ENCODE measurements around the gene PPIL4. TPM values are rescaled to one million over a fixed set of nuclear protein-coding genes. Genes with fewer than 3 reads are reported as not detected.
A peak's percentile ranks its signal among the peaks of the same experiment; 100 is the strongest.
"Not testable (repeated sequence)": the region's sequence is repeated elsewhere in the genome, so short reads cannot be mapped to it uniquely, and the experiment has no call there.

The PPIL4 gene
- total RNA-seq, 1 donor from 2014 or later, result 20.4 TPM

GRCh38 chr6:149462712-149463111 lies 83.1 kb downstream of the PPIL4 start:
- intact Hi-C loops (cut with micrococcal nuclease), result not testable (repeated sequence)

GRCh38 chr6:149461670-149462069 lies 84.2 kb downstream of the PPIL4 start:
- peaks cover 47% of the 10 kb centered on the region for H3K36me3 Mint-ChIP-seq (ENCODE audit: low read depth)
- peaks cover 18% of the 10 kb centered on the region for H3K4me1 Mint-ChIP-seq (ENCODE audit: low read depth)
- no peak overlapping the region for H3K27ac Mint-ChIP-seq
- no peaks in the 10 kb centered on the region for H3K9me3 Mint-ChIP-seq
- H3K4me3 Mint-ChIP-seq (ENCODE audit: low read depth), result no peak overlapping the region
- H3K27me3 Mint-ChIP-seq (ENCODE audit: low read depth), result no peaks in the 10 kb centered on the region
- intact Hi-C loops (cut with micrococcal nuclease), result no loop called here
- DNase-seq (ENCODE audit: low spot score), result no peak

More at GRCh38 chr6:149462712-149463111, 83.1 kb downstream of the PPIL4 start:
- not testable (repeated sequence) for H3K27ac Mint-ChIP-seq; DNase-seq (ENCODE audit: low spot score); H3K27me3 Mint-ChIP-seq (ENCODE audit: low read depth); H3K9me3 Mint-ChIP-seq; H3K4me3 Mint-ChIP-seq (ENCODE audit: low read depth)
- Mint-ChIP-seq H3K4me1 (ENCODE audit: low read depth) (peaks cover 18% of the 10 kb centered on the region), H3K36me3 (ENCODE audit: low read depth) (peaks cover 40% of the 10 kb centered on the region)

- intact Hi-C loops (cut with micrococcal nuclease); H3K4me3 Mint-ChIP-seq (ENCODE audit: low read depth); H3K27me3 Mint-ChIP-seq (ENCODE audit: low read depth); DNase-seq (ENCODE audit: low spot score); H3K27ac Mint-ChIP-seq; H3K9me3 Mint-ChIP-seq: not testable (repeated sequence)
- peaks cover 18% of the 10 kb centered on the region for H3K4me1 Mint-ChIP-seq (ENCODE audit: low read depth)
- peaks cover 47% of the 10 kb centered on the region for H3K36me3 Mint-ChIP-seq (ENCODE audit: low read depth)
These were observed 85.6 kb downstream of the PPIL4 start for GRCh38 chr6:149460249-149460648.

GRCh38 chr6:149459761-149460160 lies 86.1 kb downstream of the PPIL4 start:
- Mint-ChIP-seq H3K4me3 (ENCODE audit: low read depth) (no peak overlapping the region), H3K27ac (no peak overlapping the region), H3K4me1 (ENCODE audit: low read depth) (peaks cover 18% of the 10 kb centered on the region), H3K9me3 (no peaks in the 10 kb centered on the region), H3K27me3 (ENCODE audit: low read depth) (no peaks in the 10 kb centered on the region), H3K36me3 (ENCODE audit: low read depth) (peaks cover 47% of the 10 kb centered on the region)
- intact Hi-C loops (cut with micrococcal nuclease), result no loop called here
- DNase-seq (ENCODE audit: low spot score), result no peak

GRCh38 chr6:149458806-149459205 lies 87.0 kb downstream of the PPIL4 start:
- H3K4me3 Mint-ChIP-seq (ENCODE audit: low read depth), result no peak overlapping the region
- H3K36me3 Mint-ChIP-seq (ENCODE audit: low read depth), result peaks cover 42% of the 10 kb centered on the region
- intact Hi-C loops (cut with micrococcal nuclease), result no loop called here
- no peak for DNase-seq (ENCODE audit: low spot score)
- H3K4me1 Mint-ChIP-seq (ENCODE audit: low read depth), result peaks cover 12% of the 10 kb centered on the region
- H3K27ac Mint-ChIP-seq, result peak overlapping the region; percentile 70
- no peaks in the 10 kb centered on the region for H3K9me3 Mint-ChIP-seq
- no peaks in the 10 kb centered on the region for H3K27me3 Mint-ChIP-seq (ENCODE audit: low read depth)

- no peak overlapping the region for H3K4me3 Mint-ChIP-seq (ENCODE audit: low read depth)
- DNase-seq (ENCODE audit: low spot score), result no peak
- intact Hi-C loops (cut with micrococcal nuclease), result no loop called here
- no peaks in the 10 kb centered on the region for H3K9me3 Mint-ChIP-seq
- no peaks in the 10 kb centered on the region for H3K27me3 Mint-ChIP-seq (ENCODE audit: low read depth)
- H3K36me3 Mint-ChIP-seq (ENCODE audit: low read depth), result peaks cover 42% of the 10 kb centered on the region
- no peak overlapping the region for H3K27ac Mint-ChIP-seq
- peaks cover 11% of the 10 kb centered on the region for H3K4me1 Mint-ChIP-seq (ENCODE audit: low read depth)
These were observed 87.6 kb downstream of the PPIL4 start for GRCh38 chr6:149458196-149458595.

GRCh38 chr6:149457316-149457884 lies 88.4 kb downstream of the PPIL4 start:
- no peaks in the 10 kb centered on the region for H3K27me3 Mint-ChIP-seq (ENCODE audit: low read depth)
- no peaks in the 10 kb centered on the region for H3K9me3 Mint-ChIP-seq
- no peak overlapping the region for H3K27ac Mint-ChIP-seq
- H3K4me3 Mint-ChIP-seq (ENCODE audit: low read depth), result no peak overlapping the region
- DNase-seq (ENCODE audit: low spot score), result no peak
- intact Hi-C loops (cut with micrococcal nuclease), result no loop called here
- peaks cover 40% of the 10 kb centered on the region for H3K36me3 Mint-ChIP-seq (ENCODE audit: low read depth)
- peaks cover 11% of the 10 kb centered on the region for H3K4me1 Mint-ChIP-seq (ENCODE audit: low read depth)

- Mint-ChIP-seq H3K27ac (no peak overlapping the region), H3K27me3 (ENCODE audit: low read depth) (no peaks in the 10 kb centered on the region), H3K9me3 (no peaks in the 10 kb centered on the region), H3K36me3 (ENCODE audit: low read depth) (peaks cover 36% of the 10 kb centered on the region), H3K4me3 (ENCODE audit: low read depth) (no peak overlapping the region), H3K4me1 (ENCODE audit: low read depth) (peaks cover 11% of the 10 kb centered on the region)
- DNase-seq (ENCODE audit: low spot score), result no peak
- intact Hi-C loops (cut with micrococcal nuclease), result no loop called here
These were observed 89.4 kb downstream of the PPIL4 start for GRCh38 chr6:149456311-149457021.

GRCh38 chr6:149455031-149455732 lies 90.7 kb downstream of the PPIL4 start:
- Mint-ChIP-seq H3K4me3 (ENCODE audit: low read depth) (no peak overlapping the region), H3K4me1 (ENCODE audit: low read depth) (peaks cover 11% of the 10 kb centered on the region), H3K27me3 (ENCODE audit: low read depth) (no peaks in the 10 kb centered on the region), H3K27ac (no peak overlapping the region), H3K9me3 (no peaks in the 10 kb centered on the region), H3K36me3 (ENCODE audit: low read depth) (peaks cover 27% of the 10 kb centered on the region)
- no peak for DNase-seq (ENCODE audit: low spot score)
- intact Hi-C loops (cut with micrococcal nuclease), result no loop called here

Other genes with a start within 250 kb of the PPIL4 start
- 106 and 110 TPM in 2 replicates for gene TAB2, start 228.3 kb downstream of the PPIL4 start, total RNA-seq
- 7.7 and 7.8 TPM in 2 replicates for gene SUMO4, start 145.8 kb downstream of the PPIL4 start, total RNA-seq
- gene ZC3H12D, start 61.0 kb downstream of the PPIL4 start, total RNA-seq, result 15.0 and 15.6 TPM in 2 replicates
- 17.6 and 19.0 TPM in 2 replicates for gene GINM1, start 20.3 kb upstream of the PPIL4 start, total RNA-seq
- 18.9 and 20.8 TPM in 2 replicates for gene KATNA1, start 102.7 kb upstream of the PPIL4 start, total RNA-seq
- 27.8 and 28.4 TPM in 2 replicates for gene LATS1, start 172.1 kb upstream of the PPIL4 start, total RNA-seq
- gene NUP43, start 200.5 kb upstream of the PPIL4 start, total RNA-seq, result 70.8 and 80.6 TPM in 2 replicates
- 112 TPM in 2 replicates for gene PCMT1, start 203.7 kb upstream of the PPIL4 start, total RNA-seq

All from activated T-helper 2 cell treated with anti-CD3 and anti-CD28 coated beads, Interferon-gamma antibody, Interleukin-2, Interleukin-4, amounts not matched to agents 10 μg/mL and 5 μg/mL and 100 μg/mL, durations not matched to agents 14 hours and 24 hours and 36 hours (primary cell).